ENCODE measurements around the gene ARHGAP26. TPM values are rescaled to one million over a fixed set of nuclear protein-coding genes. Genes with fewer than 3 reads are reported as not detected.
A peak's percentile ranks its signal among the peaks of the same experiment; 100 is the strongest.
"Not testable (repeated sequence)": the region's sequence is repeated elsewhere in the genome, so short reads cannot be mapped to it uniquely, and the experiment has no call there.

ARHGAP26 gene
- total and polyA plus RNA-seq, 12 donors: 7.5 to 45.8 (median 37.2) TPM

DNA sequence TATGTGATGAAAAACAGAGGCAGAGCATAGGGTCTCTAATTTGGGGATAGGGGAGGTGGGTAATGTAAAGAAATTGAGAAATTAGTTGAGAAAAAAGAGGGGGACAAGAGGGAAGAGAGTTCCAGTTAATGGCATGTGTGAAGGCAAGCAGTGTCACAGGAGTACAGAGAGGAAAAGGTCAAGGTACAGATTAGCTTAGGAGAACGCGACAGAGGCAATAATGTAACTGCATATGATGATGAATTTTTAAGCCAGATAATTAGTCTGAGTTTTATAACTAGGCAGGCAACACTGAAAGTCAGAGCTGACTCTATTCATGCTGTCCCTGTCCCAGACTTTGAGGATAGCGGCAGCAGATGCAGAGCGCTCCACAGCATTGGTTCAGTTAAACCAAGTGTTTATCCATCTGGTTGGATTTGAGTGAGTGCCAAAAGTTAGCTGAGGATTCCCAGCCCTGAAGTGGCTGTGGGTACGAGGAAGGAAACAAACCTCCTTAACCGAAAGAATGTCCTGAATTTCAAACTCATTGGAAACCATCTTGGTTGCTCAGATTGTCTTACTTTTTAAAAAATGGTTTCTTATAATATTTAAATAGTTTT, 315.2 kb downstream of the ARHGAP26 start:
- Histone ChIP-seq H3K9me3 (no peaks in the 10 kb centered on the region), H3K36me3 (peaks cover 0 to 31% (median 0%) of the 10 kb centered on the region in 9 donors), H3K27ac (peak overlapping the region in 3 of 10 donors; percentile 2 to 41 (median 30)), H3K4me1 (peaks cover 3 to 44% (median 30%) of the 10 kb centered on the region in 9 donors), H3K27me3 (no peaks in the 10 kb centered on the region), H3K4me3 (no peak overlapping the region)
- peak in 7 of 8 donors; percentile 45 to 74 (median 61) for ATAC-seq
- 49 to 61% methylated on average over 6 of the region's 6 CpGs for WGBS, 2 donors
- TF ChIP-seq, protein P1, sequence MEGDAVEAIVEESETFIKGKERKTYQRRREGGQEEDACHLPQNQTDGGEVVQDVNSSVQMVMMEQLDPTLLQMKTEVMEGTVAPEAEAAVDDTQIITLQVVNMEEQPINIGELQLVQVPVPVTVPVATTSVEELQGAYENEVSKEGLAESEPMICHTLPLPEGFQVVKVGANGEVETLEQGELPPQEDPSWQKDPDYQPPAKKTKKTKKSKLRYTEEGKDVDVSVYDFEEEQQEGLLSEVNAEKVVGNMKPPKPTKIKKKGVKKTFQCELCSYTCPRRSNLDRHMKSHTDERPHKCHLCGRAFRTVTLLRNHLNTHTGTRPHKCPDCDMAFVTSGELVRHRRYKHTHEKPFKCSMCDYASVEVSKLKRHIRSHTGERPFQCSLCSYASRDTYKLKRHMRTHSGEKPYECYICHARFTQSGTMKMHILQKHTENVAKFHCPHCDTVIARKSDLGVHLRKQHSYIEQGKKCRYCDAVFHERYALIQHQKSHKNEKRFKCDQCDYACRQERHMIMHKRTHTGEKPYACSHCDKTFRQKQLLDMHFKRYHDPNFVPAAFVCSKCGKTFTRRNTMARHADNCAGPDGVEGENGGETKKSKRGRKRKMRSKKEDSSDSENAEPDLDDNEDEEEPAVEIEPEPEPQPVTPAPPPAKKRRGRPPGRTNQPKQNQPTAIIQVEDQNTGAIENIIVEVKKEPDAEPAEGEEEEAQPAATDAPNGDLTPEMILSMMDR (IDR thresholded peaks at IDR 0.05): no peak
- DNase-seq: peak in 1 of 2 donors; percentile 53
- intact Hi-C loops (cut with DNase I): no loop called here

DNA sequence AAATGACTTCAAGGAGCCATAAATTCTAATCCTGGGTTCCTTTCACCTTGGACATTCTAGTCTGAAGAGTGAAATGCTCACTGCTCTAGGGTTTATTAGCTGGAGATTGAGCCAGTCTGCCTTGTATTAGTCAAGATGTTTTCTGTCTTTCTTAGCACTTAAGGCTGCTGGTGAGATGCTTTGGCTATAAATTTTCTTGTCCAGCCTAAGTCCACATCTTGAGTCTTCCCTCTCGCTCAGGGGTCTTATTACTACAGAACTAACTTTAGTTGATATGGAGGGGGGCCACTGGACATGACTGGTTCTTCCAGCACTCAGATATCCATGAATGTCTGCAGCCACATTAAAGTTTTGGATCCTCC, 316.4 kb downstream of the ARHGAP26 start:
- no peaks in the 10 kb centered on the region for H3K9me3 ChIP-seq
- peak overlapping the region in 5 of 10 donors; percentile 30 to 44 (median 36) for H3K27ac ChIP-seq
- DNase-seq: no peak
- TF ChIP-seq, protein P1 (IDR thresholded peaks at IDR 0.05): no peak
- intact Hi-C loops (cut with DNase I): no loop called here
- no peak overlapping the region for H3K4me3 ChIP-seq
- peaks cover 3 to 44% (median 30%) of the 10 kb centered on the region in 9 donors for H3K4me1 ChIP-seq
- H3K36me3 ChIP-seq: peaks cover 0 to 31% (median 0%) of the 10 kb centered on the region in 9 donors
- ATAC-seq: no peak
- no peaks in the 10 kb centered on the region for H3K27me3 ChIP-seq
- WGBS, 2 donors: 96 to 98% methylated on average over 1 of the region's 1 CpG

- ATAC-seq (peak in 7 of 8 donors; percentile 11 to 57 (median 51)), DNase-seq (no peak)
- intact Hi-C loops (cut with DNase I): no loop called here
- Histone ChIP-seq H3K4me3 (no peak overlapping the region), H3K36me3 (peaks cover 0 to 31% (median 0%) of the 10 kb centered on the region in 9 donors), H3K27ac (peak overlapping the region in 4 of 10 donors; percentile 30 to 44 (median 38)), H3K4me1 (peaks cover 3 to 44% (median 29%) of the 10 kb centered on the region in 9 donors), H3K9me3 (no peaks in the 10 kb centered on the region), H3K27me3 (no peaks in the 10 kb centered on the region)
- WGBS, 2 donors: 71 to 74% methylated on average over 5 of the region's 5 CpGs
- TF ChIP-seq, protein P1 (IDR thresholded peaks at IDR 0.05): no peak
These were observed 316.9 kb downstream of the ARHGAP26 start for GRCh38 chr5:143086908-143087637.

DNA sequence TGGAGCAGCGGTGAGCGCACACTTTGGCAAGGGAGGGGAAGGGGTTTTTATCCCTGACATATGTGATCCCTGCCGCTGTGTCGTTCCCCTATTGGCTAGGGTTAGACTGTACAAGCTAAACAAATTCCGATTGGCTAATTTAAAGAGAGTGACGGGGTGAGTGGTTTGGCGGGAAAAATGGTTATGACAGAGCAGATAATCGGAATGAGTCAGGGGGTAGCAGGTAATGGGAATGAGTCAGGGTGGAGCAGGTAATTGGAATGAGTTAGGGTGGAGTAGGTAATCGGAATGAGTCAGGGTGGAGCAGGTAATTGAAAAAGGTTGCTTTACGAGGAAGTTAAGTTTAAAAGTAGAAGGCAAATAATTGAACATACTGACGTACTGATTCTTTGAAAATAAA, 318.5 kb downstream of the ARHGAP26 start:
- intact Hi-C loops (cut with DNase I); H3K27me3 ChIP-seq; DNase-seq; H3K9me3 ChIP-seq; H3K4me3 ChIP-seq; H3K27ac ChIP-seq; ATAC-seq: not testable (repeated sequence)
- H3K4me1 ChIP-seq: peaks cover 3 to 35% (median 19%) of the 10 kb centered on the region in 9 donors
- WGBS, 2 donors: 97 to 98% methylated on average over 11 of the region's 11 CpGs
- peaks cover 0 to 22% (median 0%) of the 10 kb centered on the region in 9 donors for H3K36me3 ChIP-seq

DNA sequence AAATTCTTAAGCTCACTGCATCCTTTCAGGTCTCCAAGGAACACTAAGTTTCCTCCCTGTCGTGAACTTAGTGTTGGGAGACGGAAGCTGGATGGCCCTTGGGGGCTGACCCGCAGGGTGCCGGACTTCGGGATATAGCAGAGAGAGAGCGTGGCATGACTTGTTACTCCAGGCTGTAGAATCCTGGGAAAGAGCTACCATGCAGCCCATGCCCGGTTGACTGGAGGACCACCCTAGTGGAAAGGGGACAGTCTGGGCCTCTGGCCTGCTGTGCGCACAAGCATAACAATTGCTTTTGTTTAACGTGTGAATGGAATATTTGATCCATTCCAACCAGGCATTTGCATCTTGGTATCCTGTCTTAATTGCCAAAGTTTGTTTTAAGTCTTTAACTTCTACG, 319.9 kb downstream of the ARHGAP26 start:
- H3K27ac ChIP-seq; ATAC-seq; H3K27me3 ChIP-seq; DNase-seq; H3K4me3 ChIP-seq; H3K9me3 ChIP-seq; intact Hi-C loops (cut with DNase I): not testable (repeated sequence)
- WGBS, 2 donors: 90 to 94% methylated on average over 10 of the region's 10 CpGs
- Histone ChIP-seq H3K36me3 (peaks cover 0 to 11% (median 0%) of the 10 kb centered on the region in 9 donors), H3K4me1 (peaks cover 3 to 26% (median 15%) of the 10 kb centered on the region in 9 donors)

DNA sequence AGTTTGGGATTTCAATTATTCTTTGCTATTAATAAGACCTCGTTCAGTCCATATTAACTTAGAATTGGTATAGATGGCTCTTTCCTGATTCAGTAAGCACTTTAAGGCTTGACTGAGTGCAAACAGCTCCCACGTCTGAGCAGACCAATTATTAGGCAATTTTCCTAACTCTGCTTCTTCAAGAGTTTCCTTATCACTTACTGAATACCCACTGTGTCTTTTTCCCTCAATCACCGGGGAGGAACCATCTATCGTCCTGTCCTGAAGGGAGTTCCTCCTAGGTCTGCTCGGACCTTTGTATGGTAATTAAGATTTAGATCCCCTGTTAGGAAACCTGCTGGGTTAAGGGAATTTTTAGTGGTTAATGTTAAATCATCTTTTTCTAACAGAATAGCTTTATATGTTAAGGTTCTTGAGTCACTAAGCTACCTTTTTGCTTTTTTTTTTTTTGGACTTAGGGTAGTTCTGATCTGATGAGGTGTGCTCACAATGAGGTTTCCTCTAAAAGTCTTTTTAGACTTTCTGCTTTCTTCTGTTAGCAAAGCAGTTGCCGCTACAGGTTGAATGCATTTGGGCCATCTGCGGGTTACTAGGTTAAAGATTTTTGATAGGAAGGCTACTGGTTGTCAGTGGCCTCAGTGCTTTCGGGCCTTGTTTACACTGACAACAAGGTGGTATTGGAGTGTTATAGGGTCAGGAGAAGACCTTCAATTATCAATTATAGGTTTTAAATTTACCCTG, 322.7 kb downstream of the ARHGAP26 start:
- peaks cover 0 to 10% (median 0%) of the 10 kb centered on the region in 9 donors for H3K36me3 ChIP-seq
- WGBS, 2 donors: 87 to 89% methylated on average over 8 of the region's 8 CpGs
- H3K27ac ChIP-seq; H3K27me3 ChIP-seq; H3K4me1 ChIP-seq; intact Hi-C loops (cut with DNase I); H3K4me3 ChIP-seq; ATAC-seq; H3K9me3 ChIP-seq; DNase-seq: not testable (repeated sequence)

All from heart right ventricle (tissue), 16 donors.